ENCODE data around the gene SYCN.

SYCN gene

DNA sequence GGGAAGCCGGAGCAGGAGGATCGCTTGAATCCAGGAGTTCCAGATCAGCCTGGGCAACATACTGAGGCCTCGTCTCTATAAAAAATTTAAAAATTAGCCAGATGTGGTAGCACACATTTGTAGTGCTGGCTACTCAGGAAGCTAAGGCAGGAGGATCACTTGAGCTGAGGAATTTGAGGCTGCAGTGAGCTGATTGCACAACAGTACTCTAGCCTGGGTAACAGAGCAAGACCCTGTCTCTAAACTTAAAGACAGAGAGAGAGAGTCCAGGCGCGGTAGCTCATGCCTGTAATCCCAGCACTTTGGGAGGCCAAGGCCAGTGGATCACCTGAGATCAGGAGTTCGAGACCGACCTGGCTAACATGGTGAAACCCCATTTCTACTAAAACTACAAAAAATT, 36.4 kb upstream of the SYCN start:
- Histone ChIP-seq H3K27me3 (ENCODE audit: insufficient read depth, low read length, poor library complexity, severe bottlenecking) (no peaks in the 10 kb centered on the region), H3K36me3 (ENCODE audit: insufficient read depth, low read length) (no peaks in the 10 kb centered on the region), H3F3A (ENCODE audit: low read depth) (no peaks in the 10 kb centered on the region; the same call in 1 of the 2 replicates), H3K9ac (ENCODE audit: low read depth, low read length, poor library complexity, severe bottlenecking) (peak overlapping the region; percentile 38), H3K9me3 (ENCODE audit: insufficient read depth, low read depth, low read length) (no peaks in the 10 kb centered on the region), H3K4me3 (ENCODE audit: low read length, poor library complexity, severe bottlenecking) (no peak overlapping the region), H3K9me2 (replicated peaks; ENCODE audit: low read depth, low read length) (no peaks in the 10 kb centered on the region), H2AFZ (ENCODE audit: low read length) (no peak overlapping the region), H3K4me2 (ENCODE audit: low read depth, low read length, poor library complexity, severe bottlenecking) (peak overlapping the region; percentile 24), H4K20me1 (ENCODE audit: insufficient read depth, low read length, poor library complexity, severe bottlenecking) (no peaks in the 10 kb centered on the region), H3K79me2 (ENCODE audit: insufficient read depth, low read length) (no peaks in the 10 kb centered on the region), H3K4me1 (ENCODE audit: insufficient read depth, low read length, poor library complexity, severe bottlenecking) (peaks cover 56% of the 10 kb centered on the region)
- TF ChIP-seq, protein P1, sequence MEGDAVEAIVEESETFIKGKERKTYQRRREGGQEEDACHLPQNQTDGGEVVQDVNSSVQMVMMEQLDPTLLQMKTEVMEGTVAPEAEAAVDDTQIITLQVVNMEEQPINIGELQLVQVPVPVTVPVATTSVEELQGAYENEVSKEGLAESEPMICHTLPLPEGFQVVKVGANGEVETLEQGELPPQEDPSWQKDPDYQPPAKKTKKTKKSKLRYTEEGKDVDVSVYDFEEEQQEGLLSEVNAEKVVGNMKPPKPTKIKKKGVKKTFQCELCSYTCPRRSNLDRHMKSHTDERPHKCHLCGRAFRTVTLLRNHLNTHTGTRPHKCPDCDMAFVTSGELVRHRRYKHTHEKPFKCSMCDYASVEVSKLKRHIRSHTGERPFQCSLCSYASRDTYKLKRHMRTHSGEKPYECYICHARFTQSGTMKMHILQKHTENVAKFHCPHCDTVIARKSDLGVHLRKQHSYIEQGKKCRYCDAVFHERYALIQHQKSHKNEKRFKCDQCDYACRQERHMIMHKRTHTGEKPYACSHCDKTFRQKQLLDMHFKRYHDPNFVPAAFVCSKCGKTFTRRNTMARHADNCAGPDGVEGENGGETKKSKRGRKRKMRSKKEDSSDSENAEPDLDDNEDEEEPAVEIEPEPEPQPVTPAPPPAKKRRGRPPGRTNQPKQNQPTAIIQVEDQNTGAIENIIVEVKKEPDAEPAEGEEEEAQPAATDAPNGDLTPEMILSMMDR (conservative IDR thresholded peaks at IDR 0.05; ENCODE audit: low read length), result no peak
- TF ChIP-seq EZH2phosphoT487 (IDR thresholded peaks at IDR 0.05; ENCODE audit: borderline replicate concordance), result no peak

DNA sequence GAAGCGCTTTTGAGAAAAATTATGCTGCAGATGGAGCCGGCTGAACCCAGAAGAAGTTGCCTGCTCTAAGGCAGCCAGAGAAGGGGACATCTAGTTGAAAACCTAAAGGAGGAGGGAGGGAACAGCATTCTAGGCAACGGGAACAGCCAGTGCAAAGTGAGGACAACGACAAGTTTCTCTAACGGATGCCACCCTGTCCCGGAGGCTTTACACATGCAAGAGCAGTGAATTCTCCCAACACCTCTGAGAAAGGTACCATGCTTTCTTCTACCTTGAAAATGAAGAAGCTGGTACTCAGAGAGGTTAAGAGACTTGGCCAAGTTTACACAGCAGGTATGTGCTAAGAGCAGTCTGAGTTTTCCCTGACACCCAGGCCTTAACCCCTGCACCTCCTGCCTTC, 34.9 kb upstream of the SYCN start:
- Histone ChIP-seq H3K36me3 (ENCODE audit: insufficient read depth, low read length) (no peaks in the 10 kb centered on the region), H3K4me2 (ENCODE audit: low read depth, low read length, poor library complexity, severe bottlenecking) (peak overlapping the region; percentile 82)
- TF ChIP-seq EZH2phosphoT487 (IDR thresholded peaks at IDR 0.05; ENCODE audit: borderline replicate concordance), result no peak
- TF ChIP-seq, protein P1 (conservative IDR thresholded peaks at IDR 0.05; ENCODE audit: low read length), result no peak

DNA sequence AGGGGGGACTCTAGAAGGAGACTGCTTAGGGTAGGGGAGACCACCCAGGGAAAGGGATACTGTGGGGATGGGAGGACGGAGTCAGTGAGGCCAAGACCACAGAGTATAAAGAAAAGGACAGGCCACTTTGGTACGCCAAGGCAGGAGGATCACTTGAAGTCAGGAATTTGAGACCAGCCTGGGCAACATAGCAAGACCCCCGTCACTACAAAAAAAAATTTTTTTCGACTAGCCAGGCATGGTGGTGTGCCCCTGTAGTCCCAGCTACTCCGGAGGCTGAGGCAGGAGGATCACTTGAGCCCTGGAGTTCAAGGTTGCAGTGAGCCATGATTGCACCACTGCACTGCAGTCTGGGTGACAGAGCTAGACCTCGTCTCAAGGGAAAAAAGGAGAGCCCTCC, 34.1 kb upstream of the SYCN start:
- Histone ChIP-seq H3K36me3 (ENCODE audit: insufficient read depth, low read length) (no peaks in the 10 kb centered on the region), H3K4me3 (ENCODE audit: low read length, poor library complexity, severe bottlenecking) (peak overlapping the region; percentile 74), H3K9ac (ENCODE audit: low read depth, low read length, poor library complexity, severe bottlenecking) (peak overlapping the region; percentile 71), H4K20me1 (ENCODE audit: insufficient read depth, low read length, poor library complexity, severe bottlenecking) (no peaks in the 10 kb centered on the region), H3K79me2 (ENCODE audit: insufficient read depth, low read length) (no peaks in the 10 kb centered on the region), H3K4me2 (ENCODE audit: low read depth, low read length, poor library complexity, severe bottlenecking) (peak overlapping the region; percentile 82), H3K9me2 (replicated peaks; ENCODE audit: low read depth, low read length) (no peaks in the 10 kb centered on the region), H3K27me3 (ENCODE audit: insufficient read depth, low read length, poor library complexity, severe bottlenecking) (no peaks in the 10 kb centered on the region), H2AFZ (ENCODE audit: low read length) (no peak overlapping the region), H3F3A (ENCODE audit: low read depth) (no peaks in the 10 kb centered on the region; the same call in 1 of the 2 replicates), H3K4me1 (ENCODE audit: insufficient read depth, low read length, poor library complexity, severe bottlenecking) (peaks cover 56% of the 10 kb centered on the region), H3K9me3 (ENCODE audit: insufficient read depth, low read depth, low read length) (no peaks in the 10 kb centered on the region)
- TF ChIP-seq, protein P1 (conservative IDR thresholded peaks at IDR 0.05; ENCODE audit: low read length), result no peak
- no peak for TF ChIP-seq EZH2phosphoT487 (IDR thresholded peaks at IDR 0.05; ENCODE audit: borderline replicate concordance)

More for the DNA sequence above, 34.9 kb upstream of the SYCN start:
- Histone ChIP-seq H3K79me2 (ENCODE audit: insufficient read depth, low read length) (no peaks in the 10 kb centered on the region), H3K27me3 (ENCODE audit: insufficient read depth, low read length, poor library complexity, severe bottlenecking) (no peaks in the 10 kb centered on the region), H3K9ac (ENCODE audit: low read depth, low read length, poor library complexity, severe bottlenecking) (peak overlapping the region; percentile 71), H3K4me1 (ENCODE audit: insufficient read depth, low read length, poor library complexity, severe bottlenecking) (peaks cover 56% of the 10 kb centered on the region), H3K9me3 (ENCODE audit: insufficient read depth, low read depth, low read length) (no peaks in the 10 kb centered on the region), H2AFZ (ENCODE audit: low read length) (no peak overlapping the region), H3K4me3 (ENCODE audit: low read length, poor library complexity, severe bottlenecking) (no peak overlapping the region), H4K20me1 (ENCODE audit: insufficient read depth, low read length, poor library complexity, severe bottlenecking) (no peaks in the 10 kb centered on the region), H3F3A (ENCODE audit: low read depth) (no peaks in the 10 kb centered on the region; the same call in 1 of the 2 replicates), H3K9me2 (replicated peaks; ENCODE audit: low read depth, low read length) (no peaks in the 10 kb centered on the region)

Measured in Loucy (cell line).